NCI-H748 (cell line): Measurements from ENCODE around the gene GRAMD1B.

ENCODE experiments used
- DNase-seq: peaks from one replicate; lab custom pipeline; 2025; ENCODE audit not compliant: unreplicated experiment; lab: John Stamatoyannopoulos, UW

The GRAMD1B gene

GRCh38 chr11:123531325-123531724 lies 101.3 kb downstream of the GRAMD1B start:
- no peak for DNase-seq

DNA sequence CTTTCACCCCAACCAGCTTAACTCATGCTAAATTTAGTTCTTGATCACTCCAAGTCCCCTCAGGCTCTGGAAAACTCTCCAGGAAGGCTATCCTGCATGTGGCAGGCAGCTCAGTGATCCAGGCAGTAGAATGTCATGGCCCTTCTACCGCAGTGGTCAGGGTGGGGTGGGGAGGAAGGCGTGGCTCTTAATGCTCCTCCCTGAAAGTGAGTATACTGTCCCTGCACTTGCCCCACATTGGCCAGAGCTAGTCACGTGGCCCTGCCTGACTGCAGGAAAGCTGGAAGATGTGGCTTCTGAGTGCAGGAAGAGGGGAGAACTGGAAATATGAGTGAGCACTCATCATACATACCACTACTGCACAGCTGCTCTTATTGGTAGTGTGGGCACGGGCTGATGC lies 102.1 kb downstream of the GRAMD1B start:
- no peak for DNase-seq

DNA sequence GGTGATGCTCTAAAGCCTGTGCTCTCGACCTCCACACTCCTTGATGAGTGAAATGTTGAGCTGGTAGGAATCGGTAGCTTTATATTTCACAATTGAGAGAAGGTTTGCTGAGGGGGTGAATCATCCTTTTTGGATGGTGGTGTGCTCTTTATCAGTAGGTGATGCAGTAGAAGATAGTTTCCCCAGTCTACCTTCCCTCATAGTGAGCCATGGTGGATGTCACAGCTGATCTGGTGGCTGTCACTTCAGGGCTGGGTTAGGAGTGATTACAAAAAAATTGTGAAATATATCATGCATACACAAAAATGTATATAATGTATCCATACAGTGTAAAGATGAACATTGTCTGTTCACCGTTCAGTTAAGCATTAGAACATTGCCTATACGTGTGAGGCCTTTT lies 105.3 kb downstream of the GRAMD1B start:
- no peak for DNase-seq

DNA sequence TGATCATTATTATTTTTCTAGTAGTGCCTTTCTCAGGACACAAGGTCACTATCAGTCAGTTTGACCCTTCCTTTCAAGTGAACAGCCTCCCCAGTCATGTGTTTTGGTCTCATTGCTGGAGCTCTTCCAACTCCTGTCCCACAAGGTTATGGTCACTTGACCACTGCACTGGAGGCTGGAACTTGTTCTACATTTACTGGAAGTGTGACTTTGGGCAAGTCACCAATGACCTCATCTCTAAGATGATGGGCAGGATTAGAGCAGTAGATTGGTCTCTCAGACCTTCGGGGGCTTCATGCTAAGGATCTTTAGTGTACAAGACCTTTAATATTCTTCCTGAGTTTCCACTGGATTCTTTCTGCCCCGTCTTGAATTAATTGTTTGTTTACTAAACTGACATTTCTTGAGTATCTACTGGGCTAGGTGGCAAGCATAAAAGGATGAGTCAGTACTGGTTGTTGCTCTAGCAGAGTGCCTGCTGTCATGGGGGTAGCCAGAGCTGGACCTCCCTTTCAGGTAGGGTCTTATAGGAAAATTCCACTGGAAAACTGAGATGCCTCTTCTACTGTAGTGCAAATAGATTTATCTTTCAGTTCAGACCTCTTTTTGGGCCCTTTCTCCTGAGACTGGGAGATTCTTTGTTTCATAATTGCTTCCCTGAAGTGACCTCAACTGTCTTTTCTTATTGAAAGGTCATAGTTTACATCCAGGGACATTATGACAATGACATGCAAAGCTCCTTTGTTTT lies 106.8 kb downstream of the GRAMD1B start:
- DNase-seq = no peak

DNA sequence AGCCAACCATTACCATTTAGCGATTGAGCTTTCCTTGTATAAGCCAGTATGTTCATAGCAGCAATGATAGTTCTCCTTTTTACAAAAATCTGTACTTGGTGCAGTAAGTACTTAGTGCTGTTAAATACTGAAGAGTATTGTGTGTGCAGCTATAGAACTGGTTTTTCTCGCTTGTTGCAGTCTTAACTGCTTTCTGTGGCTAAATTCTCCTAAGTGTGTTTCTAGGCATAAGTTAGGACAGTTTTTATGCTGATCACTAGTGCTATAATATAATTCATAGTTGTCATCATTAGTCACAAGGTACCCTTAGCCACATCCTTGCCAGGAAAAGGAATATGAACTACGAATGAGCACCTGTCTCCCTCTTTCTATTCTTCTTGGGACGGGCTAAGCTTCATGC lies 107.7 kb downstream of the GRAMD1B start:
- no peak for DNase-seq

- DNase-seq = no peak
Observed at GRCh38 chr11:123543797-123544196, 113.7 kb downstream of the GRAMD1B start.

- no peak for DNase-seq
Observed at GRCh38 chr11:123544631-123545375, 114.7 kb downstream of the GRAMD1B start.

DNA sequence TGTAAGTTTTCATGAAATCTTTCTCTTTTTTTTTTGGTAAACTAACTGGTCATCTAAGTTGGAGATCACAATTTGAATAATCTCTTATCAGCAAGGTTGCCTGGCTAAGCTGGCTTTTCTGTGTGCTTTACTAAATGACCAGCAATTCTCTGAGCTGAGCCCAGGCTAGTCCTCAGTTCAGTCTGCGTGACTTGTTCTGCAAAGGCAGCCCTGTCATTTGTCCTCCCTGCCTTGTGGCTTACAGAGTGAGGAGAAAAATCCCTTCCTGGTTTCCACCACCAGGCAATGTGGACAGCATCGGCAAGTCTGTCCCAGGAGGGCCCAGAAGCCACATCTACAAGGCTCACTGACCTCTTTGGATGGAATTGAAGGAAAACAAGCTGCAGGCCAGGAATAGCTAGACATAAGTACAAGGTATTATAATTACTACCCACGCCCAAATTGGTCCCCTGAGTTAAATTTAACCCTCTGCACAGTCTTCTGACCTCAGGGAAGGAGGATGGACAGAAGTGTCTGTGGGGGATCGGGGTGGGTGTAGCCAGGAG lies 115.7 kb downstream of the GRAMD1B start:
- DNase-seq = no peak

- no peak for DNase-seq
Observed at GRCh38 chr11:123546515-123546914, 116.4 kb downstream of the GRAMD1B start.

DNA sequence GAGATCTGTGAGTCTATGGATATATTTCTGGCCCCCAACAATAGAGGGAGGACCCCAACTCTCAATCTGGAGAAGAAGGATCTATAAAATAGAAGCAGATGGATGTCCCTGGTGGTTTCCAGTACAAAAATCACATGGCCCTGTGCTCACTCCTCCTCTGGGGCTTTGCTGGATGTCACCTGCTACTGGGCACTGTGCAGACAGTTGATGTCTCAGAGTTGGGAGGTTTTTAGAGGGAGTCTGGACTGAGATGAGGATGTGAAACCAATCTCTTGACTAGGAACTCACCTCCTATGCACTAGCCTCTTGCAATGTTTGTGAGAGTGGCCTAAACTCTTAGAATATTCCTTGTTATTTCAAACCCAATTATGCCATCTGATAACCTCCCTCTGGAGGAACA lies 117.1 kb downstream of the GRAMD1B start:
- DNase-seq = no peak

- DNase-seq = no peak
Observed at GRCh38 chr11:123548774-123549173, 118.7 kb downstream of the GRAMD1B start.

GRCh38 chr11:123549926-123550917 lies 120.2 kb downstream of the GRAMD1B start:
- DNase-seq = no peak

GRCh38 chr11:123551079-123551478 lies 121.0 kb downstream of the GRAMD1B start:
- no peak for DNase-seq

- no peak for DNase-seq
Observed at GRCh38 chr11:123556633-123557032, 126.6 kb downstream of the GRAMD1B start.

DNA sequence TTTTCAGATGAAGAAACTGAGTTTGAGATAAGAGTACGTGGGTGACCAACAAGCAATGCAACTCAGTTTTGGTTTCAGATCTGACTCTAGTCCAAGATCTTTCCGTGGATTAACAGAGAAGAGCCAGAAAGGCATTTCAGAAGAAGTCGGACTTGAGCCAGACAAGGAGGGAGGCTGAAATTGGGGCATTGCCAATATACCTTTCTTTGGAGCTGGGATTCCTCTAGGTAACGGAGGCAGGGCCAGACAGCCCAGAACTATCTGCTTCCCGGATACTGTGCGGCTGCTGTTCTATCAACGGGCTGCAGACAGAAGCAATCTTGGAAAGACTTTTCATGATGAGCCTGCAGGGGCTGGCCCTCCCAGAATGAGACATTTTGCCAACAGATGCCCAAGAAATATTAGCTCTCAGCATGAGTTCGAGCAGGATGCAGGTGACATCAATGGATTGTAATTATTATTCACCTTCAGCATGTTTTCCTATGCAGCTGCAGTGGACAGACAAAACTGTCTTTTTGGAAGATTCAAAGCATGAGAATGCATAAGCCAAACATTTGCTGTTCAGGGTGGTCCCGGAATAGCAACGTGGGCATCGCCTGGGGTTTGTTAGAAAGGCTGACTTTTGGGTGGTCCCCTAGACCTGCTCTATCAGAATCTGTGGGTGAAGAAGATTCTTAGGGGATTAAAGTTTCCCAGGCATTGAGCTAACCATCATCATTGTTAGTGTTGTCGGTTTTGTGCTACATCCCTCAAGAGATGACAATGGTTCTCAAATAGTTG lies 128.7 kb downstream of the GRAMD1B start:
- no peak for DNase-seq

GRCh38 chr11:123559523-123559955 lies 129.5 kb downstream of the GRAMD1B start:
- DNase-seq = no peak

- DNase-seq = peak; percentile 54
Observed at GRCh38 chr11:123560006-123560405, 129.9 kb downstream of the GRAMD1B start.

GRCh38 chr11:123561431-123561800 lies 131.3 kb downstream of the GRAMD1B start:
- DNase-seq = no peak

GRCh38 chr11:123562158-123562557 lies 132.1 kb downstream of the GRAMD1B start:
- no peak for DNase-seq

DNA sequence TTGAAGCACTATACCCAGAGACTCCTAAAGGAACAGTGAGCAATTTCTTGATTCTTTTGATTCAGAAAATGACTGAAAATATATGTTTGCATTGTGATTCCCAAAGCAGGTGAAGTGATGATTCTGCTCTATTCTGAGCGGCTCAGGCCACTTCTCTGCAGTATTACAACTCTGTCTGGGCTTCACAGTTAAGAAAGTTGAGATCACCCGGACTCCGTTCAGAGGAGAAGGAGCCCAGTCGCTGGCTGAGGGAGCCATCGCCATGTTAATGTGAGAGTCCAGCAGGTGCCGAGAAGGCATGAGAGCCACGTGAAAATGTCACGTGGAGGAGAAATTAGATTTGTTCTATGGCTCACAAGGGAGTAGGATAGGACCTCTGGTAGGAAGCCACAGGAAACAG lies 132.8 kb downstream of the GRAMD1B start:
- no peak for DNase-seq
